NCI-H2107 treated with DMSO at 0.1 percent for 48 hours (cell line): Measurements from ENCODE around the gene AFF3.
"Not testable (repeated sequence)": the region's sequence is repeated elsewhere in the genome, so short reads cannot be mapped to it uniquely, and the experiment has no call there.

Experiments
- DNase-seq: peaks from one replicate; lab custom pipeline; 2025; ENCODE audit not compliant: unreplicated experiment; lab: John Stamatoyannopoulos, UW

AFF3 gene

DNA sequence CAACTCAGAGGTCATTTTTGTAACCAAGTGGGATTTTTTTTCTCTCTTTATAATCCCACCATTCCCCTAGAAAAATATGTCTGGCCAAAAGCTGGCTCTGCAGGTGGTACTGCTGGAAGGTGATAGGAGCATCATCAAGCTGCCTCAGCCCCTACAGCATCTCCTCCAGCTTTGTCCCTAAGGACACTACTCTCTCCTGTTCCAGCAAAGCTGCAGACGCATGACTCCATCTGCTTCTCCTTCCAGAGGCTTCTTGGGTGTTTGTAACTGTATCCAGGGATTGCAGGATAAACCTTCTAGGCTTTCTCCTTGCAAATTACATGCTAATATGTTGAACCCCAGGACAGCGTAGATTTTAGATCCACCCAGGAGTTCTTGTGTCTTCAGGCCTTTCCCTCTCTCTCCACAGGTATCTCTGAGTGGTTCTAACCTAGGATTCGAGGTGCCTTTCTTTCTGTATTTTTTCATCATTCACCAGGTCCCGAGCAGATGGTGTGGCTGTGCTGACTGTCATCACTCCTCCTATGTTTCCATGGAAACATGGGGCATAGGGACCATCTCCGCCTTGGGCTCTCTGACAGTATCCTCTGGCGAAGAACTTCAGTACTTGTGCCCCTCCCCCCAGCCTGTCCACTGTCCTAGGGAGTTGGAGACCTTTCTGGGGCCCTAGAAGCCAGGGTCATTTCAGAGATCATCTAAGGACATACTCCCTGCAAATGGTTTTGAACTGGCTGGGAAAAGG is 34.3 kb downstream of the AFF3 start:
- DNase-seq, result no peak

DNA sequence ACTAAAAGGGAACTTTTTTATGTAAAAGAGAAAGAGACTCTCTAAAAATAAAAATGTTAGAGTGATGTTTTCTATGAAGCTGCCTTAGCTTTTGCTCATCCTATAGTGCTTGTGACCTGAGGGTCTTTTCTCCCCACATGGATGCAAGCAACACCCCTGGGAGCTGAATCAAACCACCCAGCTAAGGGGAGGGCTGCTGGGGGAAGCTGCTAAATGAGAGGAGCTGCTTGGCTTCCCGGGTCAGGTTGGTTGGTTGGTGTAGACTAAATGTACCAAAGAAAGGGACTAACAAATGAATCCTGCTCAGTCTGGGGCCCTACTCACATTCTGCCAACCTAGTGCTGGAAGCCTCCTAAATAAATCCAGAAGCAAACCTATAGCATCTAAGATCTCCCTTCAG is 35.0 kb downstream of the AFF3 start:
- no peak for DNase-seq

DNA sequence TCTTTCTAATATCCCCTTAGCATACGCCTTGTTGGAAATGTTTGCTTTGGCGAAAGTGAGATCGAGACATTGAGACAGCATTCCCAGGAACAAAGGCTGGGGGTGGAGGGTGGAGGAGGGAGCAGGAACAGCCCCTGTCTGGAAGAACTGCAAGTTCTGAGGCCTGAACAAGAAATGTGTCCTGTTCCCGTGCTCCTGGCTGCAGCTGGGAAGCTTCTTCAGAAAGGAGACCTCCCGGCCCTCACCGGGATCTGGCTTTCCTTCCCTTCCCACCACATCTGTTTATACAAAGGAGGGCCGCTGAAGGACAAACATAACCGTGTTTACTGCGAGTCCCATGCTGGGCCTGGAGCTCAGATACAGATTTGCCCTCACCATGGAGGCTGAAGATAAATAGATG is 35.9 kb downstream of the AFF3 start:
- DNase-seq, result no peak

DNA sequence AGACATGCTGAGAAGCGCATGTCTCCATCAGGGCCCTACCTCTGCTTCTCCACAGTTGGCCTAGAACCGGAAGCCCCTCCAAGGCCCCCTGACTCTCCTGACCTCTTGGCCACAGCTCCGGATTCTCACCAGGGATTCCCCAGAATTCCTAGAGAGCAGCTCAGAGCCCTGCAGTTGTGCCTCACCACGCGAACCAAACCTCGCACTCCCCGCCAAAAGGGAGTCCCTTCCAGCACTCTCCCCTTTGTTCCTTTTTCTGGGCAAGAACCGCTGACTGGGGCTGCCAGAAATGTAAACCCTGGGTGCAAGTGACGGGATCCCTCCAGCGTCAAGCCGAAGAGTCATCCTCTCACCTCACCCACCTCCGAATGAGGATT is 36.7 kb downstream of the AFF3 start:
- DNase-seq, result no peak

DNA sequence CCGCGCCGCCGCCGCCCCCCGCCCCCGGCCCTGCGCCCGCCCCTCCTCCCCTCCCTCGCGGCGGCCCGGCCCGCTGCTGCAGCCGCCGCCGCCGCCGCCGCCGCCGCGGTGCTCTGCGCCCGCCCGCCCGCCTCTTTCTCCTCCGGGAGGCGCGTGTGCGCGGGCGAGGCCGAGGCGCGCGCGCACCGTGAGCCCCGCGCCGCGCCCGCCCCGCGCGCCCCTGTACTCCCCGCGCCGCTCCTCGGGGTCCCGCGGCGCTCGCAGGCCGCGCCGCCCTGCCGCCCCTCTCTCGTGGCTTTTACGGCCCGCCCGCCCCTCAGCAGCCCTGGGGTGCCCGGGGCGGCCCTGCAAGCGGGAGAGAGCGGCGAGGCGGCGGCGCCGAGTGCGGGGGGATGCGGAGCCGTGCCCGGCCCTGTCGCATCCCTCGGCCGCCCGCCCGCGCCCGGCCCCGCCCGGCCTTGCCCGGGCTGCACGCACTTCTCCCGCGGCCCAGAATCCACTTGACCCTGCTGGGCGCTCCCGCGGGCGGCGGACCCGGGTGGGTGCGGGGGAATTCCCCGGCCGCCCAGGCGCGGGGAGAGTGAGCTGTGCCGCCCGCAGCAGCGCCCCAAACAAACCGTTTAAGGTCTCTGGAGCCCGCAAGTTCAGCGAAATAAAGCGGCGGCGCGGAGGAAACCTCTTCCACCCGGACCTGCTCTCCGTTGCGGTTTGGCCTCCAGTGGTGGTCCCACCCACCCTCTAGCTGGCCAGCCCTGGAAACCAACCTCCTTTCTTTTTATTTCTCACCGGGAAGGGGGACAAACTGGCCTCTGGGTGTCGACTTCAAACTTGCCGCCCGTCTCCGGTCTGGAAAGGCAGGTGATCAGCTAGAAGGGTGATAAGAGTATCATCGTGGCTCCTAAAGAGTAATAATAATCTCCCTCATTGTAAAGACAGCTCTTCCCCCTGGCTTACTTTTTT is 37.4 kb downstream of the AFF3 start:
- DNase-seq, result no peak

DNA sequence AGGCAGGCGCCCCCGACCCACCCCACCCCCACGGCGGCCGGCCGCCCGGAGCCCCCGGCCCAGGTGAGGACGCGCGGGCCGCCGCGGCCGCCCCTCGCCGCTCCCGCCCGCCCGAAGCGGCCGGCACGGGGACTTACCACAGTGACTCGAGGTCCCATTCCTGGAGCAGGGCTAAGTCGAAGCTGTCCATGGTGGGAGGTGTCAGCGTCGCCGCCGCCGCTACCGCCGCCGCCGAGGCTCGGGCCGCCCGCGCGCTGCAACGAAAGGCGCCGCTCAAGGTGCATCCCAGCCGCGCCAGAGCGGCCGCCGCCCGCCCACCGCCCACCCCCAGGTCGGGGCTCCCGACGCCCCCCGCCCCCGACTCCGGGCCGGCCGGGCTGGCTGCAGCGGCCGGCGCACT is 38.1 kb downstream of the AFF3 start:
- DNase-seq, result not testable (repeated sequence)

DNA sequence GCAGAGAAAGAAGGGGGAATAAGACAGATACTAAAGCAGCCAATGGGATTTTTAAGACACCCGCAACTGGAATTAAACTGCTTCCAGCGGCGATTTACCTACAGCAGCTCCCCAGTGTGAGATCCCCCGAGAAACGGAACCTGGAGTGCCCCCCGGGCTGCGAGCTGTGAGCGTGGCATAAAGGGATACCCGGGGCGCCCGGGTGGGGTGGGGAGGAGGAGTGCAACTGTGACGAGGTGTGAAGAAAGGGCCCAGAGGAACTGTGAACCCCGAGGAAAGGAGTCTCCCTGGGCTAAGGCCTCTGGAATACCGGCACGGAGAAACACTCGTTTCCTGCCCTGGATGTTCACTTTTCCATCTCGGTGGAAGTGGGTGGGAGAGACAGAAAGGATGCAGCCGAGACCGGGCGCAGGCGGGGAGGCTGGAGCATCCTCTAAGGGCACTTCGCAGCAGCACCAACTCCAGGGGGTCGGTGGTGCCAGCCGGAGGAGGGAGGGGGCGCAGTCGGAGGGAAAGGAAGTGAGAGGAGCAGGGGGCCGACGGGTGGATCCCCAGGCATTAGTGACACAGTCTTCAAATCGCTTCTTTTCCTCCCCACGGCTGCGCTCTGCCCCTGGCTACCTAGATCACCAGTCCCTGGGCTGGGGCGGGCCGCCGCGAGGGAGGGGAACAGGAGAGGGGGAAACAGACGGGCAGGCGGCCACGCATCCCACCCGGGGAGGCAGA is 38.7 kb downstream of the AFF3 start:
- DNase-seq, result not testable (repeated sequence)

DNA sequence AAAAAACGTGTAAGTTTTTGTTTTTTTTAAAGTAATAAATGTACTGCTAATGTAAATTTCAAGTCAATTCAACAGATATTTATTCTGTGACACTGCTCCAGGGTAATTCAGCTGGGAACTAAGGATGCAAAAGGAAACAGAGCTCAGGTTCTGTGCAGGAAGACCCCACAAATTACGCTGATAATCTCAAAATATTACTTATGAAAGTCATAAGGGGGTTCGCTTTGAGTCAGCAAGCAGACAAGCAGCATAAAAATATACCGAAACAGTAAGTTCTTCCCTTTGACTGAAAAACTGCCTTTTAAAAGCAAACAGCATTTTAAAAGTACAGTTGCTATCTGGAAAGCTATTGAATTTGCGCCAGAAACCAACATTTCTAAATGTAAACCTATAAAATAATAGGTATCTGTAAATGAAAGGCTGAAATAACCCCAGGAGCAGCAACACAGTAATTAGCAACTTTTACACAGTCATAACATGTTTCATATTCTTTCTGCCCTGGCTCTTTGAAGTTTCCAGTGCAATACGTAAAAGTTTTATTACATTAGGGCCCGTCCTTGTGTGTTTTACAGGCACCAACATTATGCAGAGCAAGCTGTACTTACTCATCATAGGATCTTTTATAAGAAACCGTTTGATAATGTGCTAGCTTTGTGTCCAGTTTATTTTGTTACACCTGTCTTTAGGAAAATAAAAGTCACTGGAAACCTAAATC is 39.8 kb downstream of the AFF3 start:
- DNase-seq, result not testable (repeated sequence)

DNA sequence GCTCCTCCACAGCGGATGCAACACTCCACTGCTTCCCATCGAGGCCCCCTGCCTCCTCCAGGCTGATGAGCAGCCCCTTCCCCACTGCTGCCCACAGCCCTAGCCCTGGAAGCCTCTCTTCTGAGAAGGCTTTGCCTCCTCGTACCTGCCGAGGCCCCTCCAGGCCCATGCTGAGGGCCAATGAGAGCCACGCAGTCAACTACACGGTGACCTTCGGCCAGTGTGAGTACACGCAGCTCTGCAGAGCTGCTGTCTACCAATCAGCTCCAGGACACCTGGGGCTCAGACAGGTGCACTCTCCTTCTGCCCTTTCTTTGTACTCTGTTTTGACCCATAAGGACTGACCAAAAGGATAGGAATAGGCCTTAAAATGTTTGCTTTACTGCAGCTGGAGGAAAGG is 43.5 kb downstream of the AFF3 start:
- not testable (repeated sequence) for DNase-seq

DNA sequence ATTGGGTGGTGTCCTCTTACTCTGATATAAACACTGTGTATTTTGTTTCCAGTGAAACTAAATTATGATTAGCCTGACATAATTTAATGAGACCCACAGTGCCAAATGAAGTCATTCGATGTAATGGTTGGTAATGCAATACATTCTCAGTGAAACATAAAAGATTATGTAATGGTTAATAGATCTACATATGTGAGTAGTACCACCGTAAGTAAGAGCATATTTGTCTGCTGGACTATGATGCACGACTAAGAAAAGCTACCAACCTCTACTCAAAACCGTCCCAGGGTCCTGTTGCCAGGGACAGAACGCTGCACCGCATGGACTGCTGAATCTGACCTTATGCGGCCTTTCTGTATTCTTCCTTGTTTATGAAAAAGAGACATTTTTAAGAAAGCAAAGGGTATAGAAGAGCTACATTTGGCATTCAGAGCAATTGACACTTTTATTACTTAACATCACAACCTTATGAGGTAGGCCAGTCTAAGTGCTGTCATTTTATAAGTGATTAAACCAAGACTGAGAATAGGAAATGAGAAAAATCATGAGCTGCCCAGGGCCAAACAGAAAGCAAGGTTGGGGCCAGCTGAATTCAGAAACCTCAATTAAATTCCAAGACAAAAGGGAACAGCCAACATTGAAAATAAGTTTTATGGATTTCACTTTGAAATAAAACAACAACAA is 44.6 kb downstream of the AFF3 start:
- not testable (repeated sequence) for DNase-seq

DNA sequence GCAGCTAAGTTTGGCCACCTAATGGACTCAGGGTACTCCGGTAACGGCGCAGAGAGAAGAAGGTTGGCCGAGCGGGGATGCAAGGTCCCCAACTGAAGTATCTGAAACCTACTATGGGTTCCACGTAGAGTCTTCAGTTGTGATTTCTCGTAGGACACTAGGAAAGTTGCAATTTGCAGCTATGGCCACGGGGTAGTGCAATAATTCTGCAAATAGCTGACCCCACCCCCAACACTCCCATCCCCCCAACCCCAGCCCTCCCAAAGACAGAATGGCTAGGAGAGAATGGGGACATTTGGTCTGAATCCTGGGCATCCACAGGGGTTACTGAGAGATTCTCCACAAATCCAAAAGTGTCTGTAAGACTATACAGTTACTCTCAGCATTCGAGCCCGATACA is 46.5 kb downstream of the AFF3 start:
- DNase-seq, result not testable (repeated sequence)

DNA sequence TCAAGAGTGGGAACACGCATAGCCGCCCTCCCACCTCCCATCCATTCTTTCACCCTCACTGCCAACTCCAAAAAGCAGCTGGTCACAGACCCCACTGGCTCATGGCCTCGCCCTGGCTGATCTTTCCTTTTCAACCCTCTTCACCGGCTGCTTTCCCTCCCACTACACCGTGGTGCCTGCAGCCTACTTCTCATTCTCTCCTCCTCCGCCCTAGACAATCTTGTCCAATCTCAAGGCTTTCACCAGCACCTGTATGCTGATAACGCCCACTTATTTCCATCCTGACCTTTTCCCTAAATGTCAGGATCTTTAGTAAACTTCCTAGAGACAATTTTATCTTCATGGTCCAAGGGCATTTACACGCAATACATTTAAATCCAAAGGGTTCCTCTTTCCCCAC is 50.6 kb downstream of the AFF3 start:
- DNase-seq, result not testable (repeated sequence)

DNA sequence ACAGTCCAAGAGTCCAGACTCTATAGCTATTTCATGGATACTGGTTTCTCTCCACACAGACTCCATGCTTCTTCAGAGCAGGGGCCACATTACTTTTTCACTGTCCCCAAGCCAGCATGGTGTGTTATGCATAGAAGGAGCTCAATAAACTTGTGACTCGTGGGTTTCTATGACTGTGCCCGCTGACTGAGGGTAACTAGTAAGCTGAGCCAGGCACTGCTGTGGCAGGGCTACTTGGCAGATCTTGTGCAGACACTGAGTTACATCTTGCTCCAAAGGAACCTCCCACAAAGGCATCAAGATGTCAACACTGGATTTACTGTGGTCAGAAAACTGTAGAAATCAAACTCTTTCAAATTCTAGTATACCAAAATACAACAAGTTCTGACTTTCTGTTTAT is 56.6 kb downstream of the AFF3 start:
- not testable (repeated sequence) for DNase-seq

DNA sequence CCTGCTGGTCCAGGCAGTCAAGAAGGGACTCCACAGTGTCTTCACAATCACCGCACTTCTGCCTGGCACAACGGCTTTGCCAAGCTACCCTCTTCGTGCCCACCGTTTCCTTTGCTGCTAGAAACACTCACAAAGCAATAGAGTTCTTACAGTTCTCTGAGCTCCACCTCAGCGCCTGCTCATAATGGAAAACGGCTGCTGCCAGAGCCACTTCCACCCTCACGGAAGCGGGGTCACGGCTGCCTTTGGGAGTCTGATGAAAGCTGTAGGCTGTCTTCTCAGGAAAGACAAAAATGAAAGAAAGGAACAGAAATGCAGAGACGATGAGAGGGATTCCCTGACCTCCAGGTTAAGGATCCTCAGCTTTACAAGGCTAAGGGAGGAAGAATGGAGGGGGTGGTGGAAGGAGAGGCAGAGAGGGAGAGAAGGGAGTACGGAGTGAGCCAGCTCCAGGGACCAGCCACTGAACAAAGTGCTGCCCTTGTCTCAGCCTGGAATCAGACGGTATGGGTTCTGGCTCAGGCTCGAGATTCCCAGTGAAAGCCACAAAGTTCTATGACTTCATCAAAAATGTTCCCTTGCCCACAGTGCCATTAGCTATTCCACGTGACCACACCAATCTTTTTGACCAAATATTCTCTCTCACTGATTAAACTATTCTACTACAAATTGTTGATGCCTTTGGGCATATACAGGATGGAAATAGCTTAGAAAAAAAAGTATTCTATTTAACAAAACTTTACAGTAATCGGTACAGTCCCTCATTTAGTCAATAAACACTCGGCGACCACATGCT is 58.8 kb downstream of the AFF3 start:
- DNase-seq, result not testable (repeated sequence)

DNA sequence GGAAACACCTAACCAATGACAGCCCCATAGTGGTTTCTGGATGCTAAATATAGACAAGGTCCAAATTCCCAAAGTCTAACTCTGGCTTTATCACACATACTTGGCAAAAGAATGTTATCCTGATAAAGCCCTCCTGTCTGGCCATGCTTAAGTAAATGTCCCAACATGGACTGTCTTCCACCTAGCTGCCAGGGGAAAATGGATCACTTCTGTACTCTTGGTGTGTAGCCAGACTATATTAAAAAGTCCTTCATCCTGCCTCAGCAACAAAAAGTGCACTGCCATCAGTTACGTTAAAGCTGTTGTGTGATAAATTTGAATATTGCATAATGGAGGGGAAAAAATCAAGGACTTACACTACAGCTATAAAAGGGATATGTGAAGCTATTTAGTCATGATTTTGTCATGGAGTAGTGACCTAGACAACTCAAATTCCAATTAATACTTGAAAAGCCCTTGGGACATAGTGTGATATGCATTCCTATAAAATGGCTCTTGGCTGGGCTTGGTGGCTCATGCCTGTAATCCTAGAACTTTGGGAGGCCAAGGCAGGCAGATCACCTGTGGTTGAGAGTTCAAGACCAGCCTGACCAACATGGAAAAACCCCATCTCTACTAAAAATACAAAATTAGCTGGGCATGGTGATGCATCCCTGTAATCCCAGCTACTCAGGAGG is 60.0 kb downstream of the AFF3 start:
- DNase-seq, result not testable (repeated sequence)

DNA sequence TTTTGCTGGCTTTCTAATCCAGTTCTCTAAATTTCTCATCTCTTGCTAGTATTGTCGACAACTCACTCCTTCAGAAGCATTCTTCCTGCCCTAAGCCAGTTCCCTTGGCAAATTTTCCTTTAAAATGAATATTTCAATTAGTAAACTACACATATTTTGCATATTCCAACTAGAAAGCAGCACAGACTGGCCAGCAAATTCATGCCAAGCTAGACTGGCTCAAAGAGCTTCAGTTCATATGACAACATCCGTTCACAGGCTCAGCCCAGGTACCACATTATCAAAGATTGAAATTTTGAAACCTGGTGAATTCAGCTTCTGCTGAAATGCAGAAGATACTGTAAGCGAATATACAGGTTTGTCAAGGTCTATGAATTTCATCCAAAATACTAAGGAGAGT is 64.5 kb downstream of the AFF3 start:
- no peak for DNase-seq

DNA sequence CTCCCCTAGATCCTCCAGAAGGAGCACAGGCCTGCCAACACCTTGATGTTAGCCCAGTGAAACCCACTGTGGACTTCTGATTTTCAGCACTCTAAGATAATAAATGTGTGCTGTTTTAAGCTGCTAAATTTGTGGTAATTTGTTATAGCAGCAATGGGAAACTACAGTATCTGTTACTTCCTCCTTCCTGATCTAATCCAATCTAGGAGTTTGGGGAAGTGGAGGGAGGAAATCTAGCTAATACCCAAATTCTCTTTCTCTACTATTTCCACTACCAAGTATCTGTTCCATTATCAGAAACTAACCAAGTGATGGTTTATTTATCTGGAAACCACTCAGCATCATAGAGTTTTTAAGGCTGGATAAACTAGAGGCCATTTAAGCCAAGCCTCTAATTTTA is 64.9 kb downstream of the AFF3 start:
- no peak for DNase-seq

DNA sequence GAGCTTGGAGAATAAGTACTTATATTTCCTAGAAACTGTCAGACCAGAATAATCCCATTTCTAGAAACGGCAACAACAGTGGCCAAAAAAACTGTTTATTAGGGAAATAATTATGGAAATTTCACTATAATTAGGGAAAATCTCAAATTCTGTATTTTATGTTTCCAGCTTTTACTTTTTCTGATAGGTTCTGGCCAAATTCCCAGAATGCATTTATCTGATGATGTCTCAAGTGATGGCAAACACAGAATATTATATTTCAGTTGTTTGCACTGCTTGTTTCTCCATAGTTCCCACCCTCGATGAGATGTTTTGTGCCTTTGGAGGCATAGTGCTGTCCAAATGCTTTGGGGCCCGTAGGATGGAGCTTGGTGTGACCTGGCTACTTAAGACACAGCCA is 66.9 kb downstream of the AFF3 start:
- DNase-seq, result no peak

DNA sequence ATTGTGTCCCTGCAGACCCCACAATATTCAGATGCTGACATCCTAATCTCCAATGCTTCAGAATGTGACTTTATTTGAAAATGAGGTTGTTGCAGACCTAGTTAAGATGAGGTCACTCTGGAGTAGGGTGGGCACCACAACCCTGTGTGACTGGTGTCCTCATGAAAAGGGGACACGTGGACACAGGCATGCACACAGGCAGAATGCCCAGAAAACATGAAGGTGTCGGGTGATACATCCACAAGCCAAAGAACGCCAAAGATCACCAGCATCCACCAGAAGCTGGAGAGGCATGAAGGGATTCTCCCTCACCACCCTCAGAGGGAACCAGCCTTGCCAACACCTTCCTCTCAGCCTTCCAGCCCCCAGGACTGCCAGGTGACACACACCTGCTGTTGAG is 69.3 kb downstream of the AFF3 start:
- DNase-seq, result no peak
